Stimulated activated CD8-positive, alpha-beta memory T cell treated with anti-CD3 and anti-CD28 coated beads, Interleukin-7, amount 100 ng/mL, for 1 hour (primary cell): ENCODE data around the gene CNOT1.

ENCODE experiments used
- DNase-seq, 2 donors: peaks; one replicate each; pipeline ENCODE4 v3.0.0-alpha.2; 2020; ENCODE audit warnings: low read depth in 2 of 2

The CNOT1 gene

DNA sequence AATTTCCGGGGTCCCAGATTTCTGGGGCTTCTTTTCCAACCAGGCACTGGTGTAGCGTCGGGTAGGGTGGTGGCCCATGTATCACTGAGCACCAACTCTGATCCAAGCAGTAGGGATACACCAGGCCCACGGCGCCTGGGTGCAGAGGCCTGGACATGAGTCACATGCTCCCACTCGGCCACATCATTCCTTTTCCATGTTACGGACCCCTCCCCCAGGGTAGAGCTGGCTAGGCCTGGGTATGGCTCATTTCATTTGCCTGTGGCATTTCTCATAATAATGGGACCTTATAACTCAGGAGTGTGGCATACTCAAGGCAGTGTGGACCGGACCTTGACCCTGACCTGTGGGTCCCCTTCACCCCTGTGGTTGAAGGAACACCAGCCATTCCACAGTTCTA lies 147.7 kb downstream of the CNOT1 start:
- DNase-seq, result no peak

- no peak for DNase-seq
Measured at GRCh38 chr16:58481226-58481869, 148.3 kb downstream of the CNOT1 start.

DNA sequence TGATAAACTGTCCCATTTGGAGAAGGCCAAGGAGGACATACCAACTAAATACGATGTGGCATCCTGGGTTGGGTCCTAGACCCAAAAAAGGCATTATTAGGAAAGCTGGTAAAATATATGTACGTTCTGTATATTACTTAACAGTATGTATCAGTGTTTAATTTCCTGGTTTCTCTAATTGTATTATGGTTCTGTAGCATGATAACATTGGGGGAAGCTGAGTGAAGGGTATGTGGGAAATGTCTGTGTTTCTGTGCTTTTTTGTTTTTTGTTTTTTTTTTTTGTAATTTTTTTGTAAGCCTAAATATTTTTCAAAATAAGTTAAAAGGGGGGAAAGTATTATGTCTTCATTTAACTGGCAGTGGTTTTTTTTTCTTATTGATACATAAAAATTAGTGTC lies 151.2 kb downstream of the CNOT1 start:
- no peak for DNase-seq

DNA sequence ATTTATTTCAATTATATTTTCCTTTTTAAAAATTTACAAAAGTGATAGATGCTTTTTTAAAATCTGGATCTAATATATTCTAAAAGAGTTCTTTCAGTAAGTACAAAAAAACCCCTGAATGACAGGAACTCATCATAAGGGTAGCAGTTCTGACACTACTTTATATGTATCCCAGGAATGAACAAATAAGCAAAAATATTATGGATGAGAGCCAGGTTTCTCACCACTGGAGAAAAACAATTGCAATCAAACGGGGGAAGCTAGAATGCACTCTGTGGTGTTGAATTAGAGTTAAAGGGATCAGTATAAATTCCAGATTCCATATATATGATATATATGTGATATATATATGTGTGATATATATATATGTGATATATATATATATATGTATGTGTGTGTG lies 152.8 kb downstream of the CNOT1 start:
- DNase-seq, result no peak

DNA sequence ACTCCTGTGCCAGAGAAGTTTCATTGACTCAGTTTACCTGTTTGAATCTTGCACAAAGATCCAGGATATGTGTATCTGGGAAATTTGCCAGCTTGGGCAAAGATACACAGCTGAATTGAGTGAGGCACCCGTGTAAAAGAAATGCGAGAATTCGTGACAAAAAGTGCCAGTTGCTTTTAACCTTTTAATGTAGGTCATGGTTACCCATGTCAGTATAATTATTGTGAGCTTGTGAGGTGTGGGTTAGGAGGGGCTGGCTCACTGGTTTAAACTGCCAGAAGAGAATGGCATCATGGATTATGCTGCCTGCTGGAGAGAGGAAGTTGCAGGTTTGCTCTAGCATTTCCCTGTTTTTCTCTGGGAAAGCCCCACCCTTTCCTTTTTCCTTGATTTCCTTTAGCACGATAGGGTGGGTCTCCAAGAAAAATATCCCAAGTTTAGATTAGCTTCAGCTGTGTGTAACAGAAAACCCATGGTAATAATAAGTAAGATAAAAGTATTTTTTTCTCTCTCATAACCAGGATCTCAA lies 154.5 kb downstream of the CNOT1 start:
- DNase-seq, result no peak

- DNase-seq, result no peak
Measured at GRCh38 chr16:58474296-58474695, 155.3 kb downstream of the CNOT1 start.

- no peak for DNase-seq
Measured at GRCh38 chr16:58472827-58473226, 156.8 kb downstream of the CNOT1 start.

GRCh38 chr16:58472266-58472665 lies 157.4 kb downstream of the CNOT1 start:
- DNase-seq, result no peak

GRCh38 chr16:58471209-58471975 lies 158.2 kb downstream of the CNOT1 start:
- DNase-seq, result no peak
